Hepatocyte (in vitro differentiated cells): ENCODE results near the gene ATP6V0A4. TPM values are rescaled to one million over a fixed set of nuclear protein-coding genes. Genes with fewer than 3 reads are reported as not detected.
"Not testable (repeated sequence)": the region's sequence is repeated elsewhere in the genome, so short reads cannot be mapped to it uniquely, and the experiment has no call there.

Experiments
- DNase-seq: peaks from one replicate; pipeline ENCODE4 v3.0.0-alpha.2; 2016; ENCODE audit warnings: low spot score
- H2AFZ ChIP-seq: fragments of 200-600 bp; sonication (generic); 2 replicates; pipeline ENCODE4 v1.6.0; 2016; ENCODE audit warnings: antibody characterized with exemption, mild to moderate bottlenecking
- H3K27ac ChIP-seq: fragments of 200-600 bp; sonication (generic); 2 replicates; pipeline ENCODE4 v1.5.1; 2016; ENCODE audit warnings: mild to moderate bottlenecking
- H3K27me3 ChIP-seq: fragments of 200-600 bp; sonication (generic); 2 replicates; pipeline ENCODE4 v1.6.1; 2016
- H3K36me3 ChIP-seq: fragments of 200-600 bp; sonication (generic); replicated peaks from 2 replicates; pipeline ENCODE4 v1.5.1; 2016; ENCODE audit warnings: low read depth; ENCODE audit not compliant: insufficient read depth
- H3K4me1 ChIP-seq: fragments of 200-600 bp; sonication (generic); 2 replicates; pipeline ENCODE4 v1.5.1; 2016; ENCODE audit warnings: mild to moderate bottlenecking, moderate library complexity; ENCODE audit not compliant: insufficient read depth
- H3K4me2 ChIP-seq: fragments of 200-600 bp; sonication (generic); 2 replicates; pipeline ENCODE4 v1.6.0; 2016
- H3K4me3 ChIP-seq: fragments of 200-600 bp; sonication (generic); 2 replicates; pipeline ENCODE4 v1.5.1; 2016; ENCODE audit warnings: mild to moderate bottlenecking
- H3K79me2 ChIP-seq: fragments of 200-600 bp; sonication (generic); 2 replicates; pipeline ENCODE4 v1.6.0; 2017; ENCODE audit warnings: mild to moderate bottlenecking
- H3K9me2 ChIP-seq: fragments of 200-600 bp; sonication (generic); replicated peaks from 2 replicates; pipeline ENCODE4 v1.6.0; 2017; ENCODE audit warnings: mild to moderate bottlenecking; ENCODE audit not compliant: insufficient read depth
- H3K9me3 ChIP-seq: fragments of 200-600 bp; sonication (generic); 2 replicates; pipeline ENCODE4 v1.5.1; 2016; ENCODE audit warnings: low read depth, mild to moderate bottlenecking
- H4K20me1 ChIP-seq: fragments of 200-600 bp; sonication (generic); 2 replicates; pipeline ENCODE4 v1.6.0; 2016; ENCODE audit warnings: mild to moderate bottlenecking; ENCODE audit not compliant: insufficient read depth, poor library complexity, severe bottlenecking
- CTCF ChIP-seq: fragments of 200-600 bp; sonication (generic); IDR thresholded peaks from 2 replicates; pipeline ENCODE4 v1.5.1; 2016; ENCODE audit warnings: antibody characterized with exemption, mild to moderate bottlenecking; ENCODE audit not compliant: poor library complexity
- EZH2 ChIP-seq: fragments of 200-600 bp; sonication (generic); IDR thresholded peaks from 2 replicates; pipeline ENCODE4 v1.6.1; 2016; ENCODE audit warnings: antibody characterized with exemption, mild to moderate bottlenecking, borderline replicate concordance
- EZH2phosphoT487 ChIP-seq: fragments of 200-600 bp; sonication (generic); IDR thresholded peaks from one replicate; pipeline ENCODE4 v1.6.1; 2018; ENCODE audit warnings: antibody characterized with exemption, mild to moderate bottlenecking, low read depth, moderate library complexity; ENCODE audit not compliant: unreplicated experiment, severe bottlenecking
- WGBS: methylation state at CpG from one replicate; pipeline ENCODE4 v1.1.6; 2016; ENCODE audit warnings: low lambda C conversion rate; ENCODE audit errors: missing lambda C conversion rate; 5-methylcytosine and 5-hydroxymethylcytosine counted together
- polyA plus RNA-seq: library from polyadenylated mRNA; unstranded; fragments of >200 nt; fragmentation: Nextera tagmentation; extraction: Ambion mirVana; gene quantifications from 2 replicates; pipeline ENCODE4 v1.2.1, GENCODE V29; 2016
- total RNA-seq: library from RNA; depleted of rRNA; stranded (reverse); fragments of >200 nt; gene quantifications from 2 replicates; pipeline ENCODE4 v1.2.3, GENCODE V29; 2014

Gene ATP6V0A4
- total and polyA plus RNA-seq, 2 experiments from 2014 or later, result 0.34 to 1.1 TPM

GRCh38 chr7:138695106-138695505 is 102.9 kb downstream of the ATP6V0A4 start:
- no peak overlapping the region for H3K4me2 ChIP-seq
- no peak overlapping the region for H3K27ac ChIP-seq
- no peak overlapping the region for H3K4me3 ChIP-seq
- no peak for TF ChIP-seq CTCF
- TF ChIP-seq EZH2phosphoT487, result no peak
- TF ChIP-seq EZH2, result no peak
- H3K79me2 ChIP-seq, result no peaks in the 10 kb centered on the region
- WGBS, result 97% methylated on average over 4 of the region's 4 CpGs
- H4K20me1 ChIP-seq, result no peaks in the 10 kb centered on the region
- DNase-seq, result no peak
- H2AFZ ChIP-seq, result no peak overlapping the region
- H3K4me1 ChIP-seq, result no peaks in the 10 kb centered on the region
- H3K9me3 ChIP-seq, result no peaks in the 10 kb centered on the region
- no peaks in the 10 kb centered on the region for H3K27me3 ChIP-seq
- no peaks in the 10 kb centered on the region for H3K9me2 ChIP-seq
- H3K36me3 ChIP-seq, result no peaks in the 10 kb centered on the region

GRCh38 chr7:138691178-138691577 is 106.8 kb downstream of the ATP6V0A4 start:
- H3K9me2 ChIP-seq, result no peaks in the 10 kb centered on the region
- H3K36me3 ChIP-seq, result no peaks in the 10 kb centered on the region
- no peaks in the 10 kb centered on the region for H3K79me2 ChIP-seq
- H3K4me2 ChIP-seq, result no peak overlapping the region
- H3K9me3 ChIP-seq, result no peaks in the 10 kb centered on the region
- H4K20me1 ChIP-seq, result no peaks in the 10 kb centered on the region
- peak overlapping the region; percentile 4 for H3K27ac ChIP-seq
- no peak overlapping the region for H2AFZ ChIP-seq
- H3K27me3 ChIP-seq, result no peaks in the 10 kb centered on the region
- WGBS, result 70% methylated on average over 5 of the region's 5 CpGs
- TF ChIP-seq CTCF, result no peak
- no peak for DNase-seq
- no peaks in the 10 kb centered on the region for H3K4me1 ChIP-seq
- no peak overlapping the region for H3K4me3 ChIP-seq

GRCh38 chr7:138690495-138690894 is 107.5 kb downstream of the ATP6V0A4 start:
- Histone ChIP-seq H3K4me1 (no peaks in the 10 kb centered on the region), H3K79me2 (no peaks in the 10 kb centered on the region), H3K27me3 (no peaks in the 10 kb centered on the region), H4K20me1 (no peaks in the 10 kb centered on the region), H3K4me2 (no peak overlapping the region), H3K27ac (peak overlapping the region; percentile 4), H3K9me3 (no peaks in the 10 kb centered on the region), H3K4me3 (no peak overlapping the region), H3K9me2 (no peaks in the 10 kb centered on the region), H3K36me3 (no peaks in the 10 kb centered on the region), H2AFZ (no peak overlapping the region)
- 96% methylated on average over 2 of the region's 2 CpGs for WGBS
- DNase-seq, result no peak
- TF ChIP-seq EZH2phosphoT487 (no peak), EZH2 (no peak), CTCF (no peak)

- H3K4me1 ChIP-seq, H4K20me1 ChIP-seq, DNase-seq, H3K36me3 ChIP-seq, H2AFZ ChIP-seq, H3K9me2 ChIP-seq, H3K79me2 ChIP-seq, H3K9me3 ChIP-seq, H3K27me3 ChIP-seq, H3K4me2 ChIP-seq, H3K27ac ChIP-seq, H3K4me3 ChIP-seq: not testable (repeated sequence)
- 90% methylated on average over 6 of the region's 6 CpGs for WGBS
Measured at GRCh38 chr7:138688037-138688436, 110.0 kb downstream of the ATP6V0A4 start.
